Skeletal muscle tissue (tissue), 4 donors: ENCODE data around the gene KCNC1. TPM values are rescaled to one million over a fixed set of nuclear protein-coding genes. Genes with fewer than 3 reads are reported as not detected.

Experiments
- H3K27ac ChIP-seq: one replicate; pipeline ENCODE4 v1.7.0; 2013; ENCODE audit warnings: mild to moderate bottlenecking, low read depth, low read length, inconsistent platforms
- H3K27me3 ChIP-seq, 3 donors: one replicate each; pipeline ENCODE4 v1.7.0; 2013; ENCODE audit warnings: low read length in 3 of 3; ENCODE audit not compliant: control insufficient read depth in 3 of 3, insufficient read depth in 3 of 3
- H3K36me3 ChIP-seq, 3 donors: one replicate each; pipeline ENCODE4 v1.7.0; 2013; ENCODE audit warnings: low read length in 3 of 3; ENCODE audit not compliant: control insufficient read depth in 3 of 3, insufficient read depth in 3 of 3
- H3K4me1 ChIP-seq, 3 donors: one replicate each; pipeline ENCODE4 v1.7.0; 2013; ENCODE audit warnings: low read length in 3 of 3, mild to moderate bottlenecking in 3 of 3; ENCODE audit not compliant: control insufficient read depth in 3 of 3, insufficient read depth in 3 of 3
- H3K4me3 ChIP-seq, 3 donors: one replicate each; pipeline ENCODE4 v1.7.0; 2013; ENCODE audit warnings: low read length in 3 of 3
- H3K9ac ChIP-seq, 3 donors: one replicate each; pipeline ENCODE4 v1.7.0; 2013; ENCODE audit warnings: low read length in 3 of 3, mild to moderate bottlenecking in 3 of 3, moderate library complexity in 2 of 3, low read depth in 1 of 3
- H3K9me3 ChIP-seq, 3 donors: one replicate each; pipeline ENCODE4 v1.7.0; 2013; ENCODE audit warnings: low read length in 3 of 3; ENCODE audit not compliant: control insufficient read depth in 3 of 3
- total RNA-seq: library from RNA; depleted of rRNA; stranded (reverse); fragments of >200 nt; gene quantifications from one replicate; pipeline ENCODE4 v1.2.3, GENCODE V29; 2014
- donor health status: Osteomylitis.

Gene KCNC1
- total RNA-seq, 1 donor from 2014 or later: under 0.01 TPM

- Histone ChIP-seq H3K27me3 (no peaks in the 10 kb centered on the region), H3K9ac (no peak overlapping the region), H3K9me3 (no peaks in the 10 kb centered on the region), H3K4me3 (no peak overlapping the region), H3K27ac (no peak overlapping the region), H3K4me1 (peaks cover 0 to 3% (median 0%) of the 10 kb centered on the region in 3 donors), H3K36me3 (no peaks in the 10 kb centered on the region)
These were observed 35.6 kb downstream of the KCNC1 start for GRCh38 chr11:17770048-17770652.

GRCh38 chr11:17770917-17771316, 36.3 kb downstream of the KCNC1 start:
- no peaks in the 10 kb centered on the region for H3K36me3 ChIP-seq
- H3K4me3 ChIP-seq: no peak overlapping the region
- no peak overlapping the region for H3K27ac ChIP-seq
- H3K9ac ChIP-seq: no peak overlapping the region
- H3K27me3 ChIP-seq: no peaks in the 10 kb centered on the region
- H3K4me1 ChIP-seq: peaks cover 0 to 3% (median 0%) of the 10 kb centered on the region in 3 donors
- no peaks in the 10 kb centered on the region for H3K9me3 ChIP-seq

- no peak overlapping the region for H3K4me3 ChIP-seq
- no peaks in the 10 kb centered on the region for H3K9me3 ChIP-seq
- no peaks in the 10 kb centered on the region for H3K27me3 ChIP-seq
- no peak overlapping the region for H3K9ac ChIP-seq
- no peak overlapping the region for H3K27ac ChIP-seq
- no peaks in the 10 kb centered on the region for H3K36me3 ChIP-seq
- peaks cover 0 to 3% (median 0%) of the 10 kb centered on the region in 3 donors for H3K4me1 ChIP-seq
These were observed 36.8 kb downstream of the KCNC1 start for GRCh38 chr11:17771415-17771814.

- no peaks in the 10 kb centered on the region for H3K9me3 ChIP-seq
- H3K4me1 ChIP-seq: peaks cover 0 to 3% (median 0%) of the 10 kb centered on the region in 3 donors
- H3K27me3 ChIP-seq: no peaks in the 10 kb centered on the region
- H3K27ac ChIP-seq: no peak overlapping the region
- no peak overlapping the region for H3K4me3 ChIP-seq
- H3K36me3 ChIP-seq: no peaks in the 10 kb centered on the region
- H3K9ac ChIP-seq: no peak overlapping the region
These were observed 37.3 kb downstream of the KCNC1 start for GRCh38 chr11:17771841-17772401.

- no peaks in the 10 kb centered on the region for H3K9me3 ChIP-seq
These were observed 38.4 kb downstream of the KCNC1 start for GRCh38 chr11:17772704-17773600.

GRCh38 chr11:17773674-17774073, 39.1 kb downstream of the KCNC1 start:
- Histone ChIP-seq H3K36me3 (no peaks in the 10 kb centered on the region), H3K9me3 (no peaks in the 10 kb centered on the region), H3K27ac (no peak overlapping the region), H3K27me3 (no peaks in the 10 kb centered on the region), H3K4me3 (no peak overlapping the region), H3K4me1 (peaks cover 0 to 3% (median 0%) of the 10 kb centered on the region in 3 donors), H3K9ac (no peak overlapping the region)

More at GRCh38 chr11:17772704-17773600, 38.4 kb downstream of the KCNC1 start:
- Histone ChIP-seq H3K9ac (no peak overlapping the region), H3K27ac (no peak overlapping the region), H3K36me3 (no peaks in the 10 kb centered on the region), H3K4me3 (no peak overlapping the region), H3K4me1 (peaks cover 0 to 3% (median 0%) of the 10 kb centered on the region in 3 donors), H3K27me3 (no peaks in the 10 kb centered on the region)

- H3K27ac ChIP-seq: no peak overlapping the region
- H3K27me3 ChIP-seq: no peaks in the 10 kb centered on the region
- peaks cover 0 to 3% (median 0%) of the 10 kb centered on the region in 3 donors for H3K4me1 ChIP-seq
- H3K4me3 ChIP-seq: no peak overlapping the region
- H3K36me3 ChIP-seq: no peaks in the 10 kb centered on the region
- H3K9me3 ChIP-seq: no peaks in the 10 kb centered on the region
- H3K9ac ChIP-seq: no peak overlapping the region
These were observed 39.9 kb downstream of the KCNC1 start for GRCh38 chr11:17774232-17775034.

GRCh38 chr11:17775035-17775348, 40.4 kb downstream of the KCNC1 start:
- Histone ChIP-seq H3K36me3 (no peaks in the 10 kb centered on the region), H3K4me3 (no peak overlapping the region), H3K9ac (no peak overlapping the region), H3K4me1 (peaks cover 0 to 2% (median 0%) of the 10 kb centered on the region in 3 donors), H3K27ac (no peak overlapping the region), H3K27me3 (no peaks in the 10 kb centered on the region), H3K9me3 (no peaks in the 10 kb centered on the region)

GRCh38 chr11:17775507-17776211, 41.1 kb downstream of the KCNC1 start:
- Histone ChIP-seq H3K9me3 (no peaks in the 10 kb centered on the region), H3K9ac (no peak overlapping the region), H3K4me1 (no peaks in the 10 kb centered on the region), H3K27me3 (no peaks in the 10 kb centered on the region), H3K36me3 (no peaks in the 10 kb centered on the region), H3K27ac (no peak overlapping the region), H3K4me3 (no peak overlapping the region)
